HFFc6 (cell line): Measurements from ENCODE around the gene GPSM1. TPM values are rescaled to one million over a fixed set of nuclear protein-coding genes. Genes with fewer than 3 reads are reported as not detected.

ENCODE experiments used
- DNase-seq: peaks from one replicate; pipeline ENCODE4 v3.0.0-alpha.2; 2018
- H3K27ac Mint-ChIP-seq: 2 replicates; pipeline ENCODE4 v1.8.0; 2020; ENCODE audit warnings: mild to moderate bottlenecking, mixed read lengths
- H3K27me3 Mint-ChIP-seq: 2 replicates; pipeline ENCODE4 v1.8.0; 2021; ENCODE audit warnings: mild to moderate bottlenecking, moderate library complexity, mixed read lengths; ENCODE audit not compliant: insufficient read depth
- H3K36me3 Mint-ChIP-seq: 2 replicates; pipeline ENCODE4 v1.8.0; 2021; ENCODE audit warnings: low read depth, mixed read lengths
- H3K4me1 Mint-ChIP-seq: 2 replicates; pipeline ENCODE4 v1.8.0; 2020; ENCODE audit warnings: low read depth, mixed read lengths
- H3K4me3 Mint-ChIP-seq: 2 replicates; pipeline ENCODE4 v1.8.0; 2020; ENCODE audit warnings: mild to moderate bottlenecking, moderate library complexity, mixed read lengths
- H3K9me3 Mint-ChIP-seq: 2 replicates; pipeline ENCODE4 v1.8.0; 2020; ENCODE audit warnings: mild to moderate bottlenecking, mixed read lengths
- CTCF ChIP-seq: fragments of 200-600 bp; sonication (generic); IDR thresholded peaks from 2 replicates; pipeline ENCODE4 v1.5.0; 2021; ENCODE audit warnings: antibody characterized with exemption, mild to moderate bottlenecking
- total RNA-seq, 6 experiments: library from RNA; stranded (reverse); fragmentation: NEBNext Ultra II Directional; extraction: Animal tissue kit (Norgen Biotek cat#: 25700); gene quantifications; 2 replicates in 1 of 6; 3 replicates in 5 of 6; pipeline ENCODE4 v1.2.3, GENCODE V29; 2021

The GPSM1 gene
- total RNA-seq, 6 experiments from 2014 or later = 50.9 to 60.2 (median 55.0) TPM

GRCh38 chr9:136395345-136396218, 68.2 kb downstream of the GPSM1 start:
- peaks cover 16% of the 10 kb centered on the region for H3K36me3 Mint-ChIP-seq
- no peak overlapping the region for H3K4me3 Mint-ChIP-seq
- no peaks in the 10 kb centered on the region for H3K9me3 Mint-ChIP-seq
- peaks cover 14% of the 10 kb centered on the region for H3K4me1 Mint-ChIP-seq
- no peak for TF ChIP-seq CTCF
- H3K27ac Mint-ChIP-seq = no peak overlapping the region
- no peak for DNase-seq
- H3K27me3 Mint-ChIP-seq = 0 out of 2 replicates have a peak, but pooled peaks cover 2% of the 10 kb centered on the region

DNA sequence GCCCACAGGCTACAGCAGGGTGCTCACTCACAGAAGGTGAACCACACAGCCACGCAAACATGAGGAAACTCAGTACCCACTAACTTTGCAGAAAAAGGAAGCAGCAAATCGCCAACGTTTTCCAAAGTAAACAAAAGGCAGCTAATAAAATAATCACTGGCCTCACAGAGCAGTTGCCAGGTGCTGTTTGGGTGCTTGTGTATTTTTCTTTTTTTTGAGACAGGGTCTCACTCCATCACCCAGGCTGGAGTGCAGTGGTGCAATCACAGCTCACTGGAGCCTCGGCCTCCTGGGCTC, 68.8 kb downstream of the GPSM1 start:
- DNase-seq = no peak
- no peaks in the 10 kb centered on the region for H3K9me3 Mint-ChIP-seq
- H3K4me1 Mint-ChIP-seq = peaks cover 14% of the 10 kb centered on the region
- peaks cover 13% of the 10 kb centered on the region for H3K36me3 Mint-ChIP-seq
- H3K4me3 Mint-ChIP-seq = no peak overlapping the region
- no peak overlapping the region for H3K27ac Mint-ChIP-seq
- H3K27me3 Mint-ChIP-seq = 0 out of 2 replicates have a peak, but pooled peaks cover 2% of the 10 kb centered on the region
- TF ChIP-seq CTCF = no peak

DNA sequence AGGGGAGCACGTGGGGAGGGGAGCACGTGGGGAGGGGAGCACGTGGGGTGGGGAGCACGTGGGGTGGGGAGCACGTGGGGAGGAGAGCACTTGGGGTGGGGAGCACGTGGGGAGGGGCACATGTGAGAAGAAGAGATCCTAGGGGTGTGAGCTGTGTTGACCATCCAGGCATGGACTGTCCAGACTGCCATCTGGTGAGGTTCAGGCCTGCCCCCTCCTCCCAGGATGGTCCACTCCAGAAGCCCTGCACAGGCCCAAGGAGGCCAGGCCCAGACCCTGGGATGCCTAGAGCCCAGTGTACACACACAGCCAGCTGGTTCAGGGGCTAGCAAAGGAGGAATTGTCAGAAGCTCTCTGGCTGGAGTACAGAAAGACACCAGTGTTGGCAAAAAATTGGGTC, 70.3 kb downstream of the GPSM1 start:
- Mint-ChIP-seq H3K4me3 (no peak overlapping the region), H3K27ac (no peak overlapping the region)

DNA sequence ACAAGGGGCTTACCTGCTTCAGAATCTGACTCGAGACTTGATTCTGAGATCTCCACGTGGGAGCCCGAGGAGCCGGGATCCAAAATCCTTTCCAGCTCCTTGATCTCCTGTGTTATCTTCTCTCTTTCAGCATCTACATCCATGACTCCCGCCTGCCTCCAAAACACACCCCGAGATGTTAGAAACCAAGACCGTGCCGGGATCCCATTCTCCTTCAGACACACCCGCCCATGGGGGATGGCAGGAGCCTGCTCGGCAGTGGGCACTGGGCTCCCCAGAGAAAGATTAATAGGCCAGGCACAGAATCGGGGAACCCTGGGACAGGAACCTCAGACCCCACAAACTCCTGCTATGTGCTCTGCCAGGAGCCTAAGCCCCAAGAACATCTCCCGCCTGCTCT, 70.9 kb downstream of the GPSM1 start:
- peaks cover 8% of the 10 kb centered on the region; the same call in 1 of the 2 replicates for H3K36me3 Mint-ChIP-seq

More for the DNA sequence above, 70.3 kb downstream of the GPSM1 start:
- no peak for TF ChIP-seq CTCF
- DNase-seq = no peak
- no peaks in the 10 kb centered on the region for H3K9me3 Mint-ChIP-seq
- peaks cover 8% of the 10 kb centered on the region; the same call in 1 of the 2 replicates for H3K36me3 Mint-ChIP-seq
- H3K4me1 Mint-ChIP-seq = peaks cover 14% of the 10 kb centered on the region
- peaks cover 4% of the 10 kb centered on the region for H3K27me3 Mint-ChIP-seq

More for the DNA sequence above, 70.9 kb downstream of the GPSM1 start:
- no peak for TF ChIP-seq CTCF
- Mint-ChIP-seq H3K4me3 (peak overlapping the region; percentile 95), H3K27ac (no peak overlapping the region), H3K27me3 (peaks cover 4% of the 10 kb centered on the region), H3K9me3 (no peaks in the 10 kb centered on the region), H3K4me1 (peaks cover 14% of the 10 kb centered on the region)
- DNase-seq = no peak
